Measurements from ENCODE around the gene LRRC46.

- TF ChIP-seq CTCF (IDR thresholded peaks at IDR 0.05; ENCODE audit: low read length) (no peak), EZH2phosphoT487 (IDR thresholded peaks at IDR 0.05; ENCODE audit: low read length) (no peak)
Observed at GRCh38 chr17:47867813-47868533, 36.5 kb downstream of the LRRC46 start.

Measured in MM.1S (cell line).